GM21717 (cell line): ENCODE measurements around the gene SPOCK3.
"Not testable (repeated sequence)": the region's sequence is repeated elsewhere in the genome, so short reads cannot be mapped to it uniquely, and the experiment has no call there.

Source experiments
- ATAC-seq: cut with Tn5 transposase; IDR thresholded peaks from one replicate; pipeline ENCODE4 v1.9.1; 2021; ENCODE audit warnings: mild to moderate bottlenecking, moderate library complexity; ENCODE audit not compliant: unreplicated experiment

Gene SPOCK3

DNA sequence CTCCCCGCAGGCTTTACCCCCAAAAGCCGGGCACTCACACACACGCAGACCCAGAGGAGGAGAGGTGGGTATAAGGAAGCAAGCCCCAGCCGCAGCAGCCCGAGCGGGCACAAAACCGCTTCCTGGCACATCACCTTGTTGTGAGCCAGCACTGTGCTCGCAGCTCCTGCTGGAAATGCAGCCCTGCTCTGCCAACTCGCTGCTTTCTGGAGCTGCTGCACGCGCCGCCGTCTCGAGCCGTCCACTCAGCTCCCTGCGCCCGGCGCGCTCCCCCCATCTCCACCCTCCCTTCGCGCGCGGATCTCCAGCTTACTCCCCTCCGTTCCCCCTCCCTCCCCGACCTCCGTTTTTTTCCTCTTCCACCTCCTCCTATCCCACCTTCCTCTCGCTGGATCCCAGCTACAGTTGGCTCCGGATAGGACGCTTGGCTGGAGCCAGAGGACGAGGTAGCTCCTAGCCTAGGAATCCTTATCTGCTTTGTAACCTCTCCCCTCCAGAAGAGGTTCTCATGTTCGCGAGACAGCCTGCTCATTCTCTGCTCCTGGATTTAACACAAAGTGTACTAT lies at the start of gene SPOCK3:
Gene SPOCK3, minus strand, starts transcription at position 179 of the 566 bp plus-strand sequence.
- ATAC-seq: no peak

DNA sequence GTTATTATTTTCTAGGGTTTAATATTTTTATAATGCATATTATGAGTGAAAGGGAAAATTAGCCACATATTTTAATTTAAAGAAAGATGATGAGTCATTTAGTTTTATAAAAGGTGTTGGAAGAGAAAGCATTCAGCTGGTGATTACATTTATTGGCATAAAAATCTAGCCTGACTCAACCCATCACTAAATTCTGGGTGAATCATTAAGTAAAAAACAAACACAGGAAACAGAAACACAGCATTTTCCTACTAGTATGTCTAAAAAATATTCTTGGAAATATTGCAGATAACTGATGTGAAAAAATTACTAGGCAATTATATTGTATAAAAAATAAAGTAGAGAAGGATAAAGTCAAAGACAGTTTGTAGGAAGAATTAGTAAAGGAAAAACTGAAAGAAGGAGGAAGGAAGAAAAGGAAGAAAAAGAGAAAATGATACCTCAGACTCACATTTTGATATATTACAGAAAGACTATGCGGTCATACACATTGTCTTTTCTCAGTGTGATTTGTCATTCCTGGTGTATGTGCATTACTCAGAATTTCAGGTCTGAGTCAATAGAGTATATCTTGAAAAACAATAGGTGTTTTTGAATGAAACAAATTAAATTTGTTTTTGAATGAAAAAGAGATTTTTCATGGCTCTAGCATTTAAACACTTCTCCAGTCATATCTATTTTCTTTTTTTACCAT lies 48.0 kb upstream of the SPOCK3 start:
- no peak for ATAC-seq

DNA sequence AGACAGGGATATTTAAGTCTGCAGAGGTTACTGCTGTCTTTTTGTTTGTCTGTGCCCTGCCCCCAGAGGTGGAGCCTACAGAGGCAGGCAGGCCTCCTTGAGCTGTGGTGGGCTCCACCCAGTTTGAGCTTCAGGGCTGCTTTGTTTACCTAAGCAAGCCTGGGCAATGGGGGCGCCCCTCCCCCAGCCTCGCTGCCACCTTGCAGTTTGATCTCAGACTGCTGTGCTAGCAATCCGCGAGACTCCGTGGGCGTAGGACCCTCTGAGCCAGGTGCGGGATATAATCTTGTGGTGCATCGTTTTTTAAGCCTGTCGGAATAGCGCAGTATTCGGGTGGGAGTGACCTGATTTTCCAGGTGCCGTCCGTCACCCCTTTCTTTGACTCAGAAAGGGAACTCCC lies 47.3 kb upstream of the SPOCK3 start:
- ATAC-seq: not testable (repeated sequence)

DNA sequence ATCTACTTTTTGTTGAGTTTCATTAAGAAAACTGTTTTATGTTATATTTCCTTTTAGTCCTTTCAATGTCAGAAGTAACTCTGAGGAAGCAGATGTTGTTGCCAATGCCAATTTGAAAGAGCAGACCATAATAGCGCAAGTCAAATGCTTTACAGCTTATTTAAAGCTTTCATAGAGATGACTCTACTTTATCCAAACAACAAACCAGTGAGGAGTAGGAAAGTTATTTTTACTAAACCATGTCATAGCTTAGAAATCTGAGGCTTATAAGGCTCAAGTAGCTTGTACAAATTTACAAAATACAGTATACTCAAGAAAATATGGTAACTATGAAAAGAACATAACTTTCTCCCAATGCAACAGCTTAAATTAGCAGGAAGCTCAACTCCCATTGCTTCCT lies 40.1 kb upstream of the SPOCK3 start:
- no peak for ATAC-seq

DNA sequence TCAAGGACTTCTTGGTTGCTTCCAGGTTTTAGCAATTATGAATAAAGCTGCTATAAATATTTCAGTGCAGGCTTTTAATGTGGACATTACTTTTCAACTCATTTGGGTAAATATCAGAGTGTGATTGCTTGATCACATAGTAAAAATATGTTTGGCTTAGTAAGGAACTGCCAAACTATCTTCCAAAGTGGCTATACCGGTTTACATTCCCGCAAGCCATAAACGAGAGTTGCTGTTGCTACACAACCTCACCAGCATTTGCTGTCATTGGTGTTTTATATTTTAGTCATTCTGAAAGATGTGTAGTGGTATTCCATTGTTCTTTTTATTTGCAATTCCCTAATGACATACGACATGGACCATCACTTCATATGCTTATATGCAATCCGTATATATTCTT lies 30.9 kb upstream of the SPOCK3 start:
- no peak for ATAC-seq

DNA sequence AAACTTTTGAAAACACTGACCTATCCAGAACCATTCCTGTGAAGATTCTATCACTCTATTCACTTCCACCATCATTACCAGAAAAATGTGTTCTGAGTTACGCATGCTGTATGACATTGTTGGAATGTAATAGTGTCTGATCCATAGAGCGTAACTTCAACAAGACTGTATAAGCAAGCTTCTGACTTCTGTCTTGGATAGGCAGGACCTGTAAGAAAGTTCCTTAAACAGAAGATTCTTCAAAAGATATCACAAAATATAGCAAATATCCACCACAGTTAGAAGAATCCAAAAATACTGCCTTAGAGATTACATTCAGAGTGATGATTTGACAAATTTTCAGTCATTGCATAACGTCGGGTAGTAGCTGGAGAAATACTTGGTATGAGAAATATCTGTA lies 14.0 kb upstream of the SPOCK3 start:
- no peak for ATAC-seq

DNA sequence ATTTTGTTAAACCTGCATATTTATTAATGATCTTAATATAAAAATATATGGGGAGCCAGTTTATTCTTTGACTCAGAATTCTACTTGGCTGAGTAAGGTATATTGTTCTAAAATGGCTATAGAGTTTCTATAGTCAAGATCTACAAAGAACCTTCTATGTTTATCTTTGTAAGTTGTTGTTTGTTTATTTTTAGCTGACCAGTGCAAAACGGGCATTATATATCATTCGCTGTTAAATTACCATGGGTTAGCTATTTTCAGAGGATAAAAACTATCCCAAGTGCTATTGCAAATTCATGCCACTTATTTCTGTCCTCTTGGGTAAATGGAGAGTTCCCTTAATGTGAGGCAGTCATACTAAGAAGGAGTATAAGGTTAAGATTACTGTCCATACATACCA lies 5.3 kb upstream of the SPOCK3 start:
- ATAC-seq: no peak

DNA sequence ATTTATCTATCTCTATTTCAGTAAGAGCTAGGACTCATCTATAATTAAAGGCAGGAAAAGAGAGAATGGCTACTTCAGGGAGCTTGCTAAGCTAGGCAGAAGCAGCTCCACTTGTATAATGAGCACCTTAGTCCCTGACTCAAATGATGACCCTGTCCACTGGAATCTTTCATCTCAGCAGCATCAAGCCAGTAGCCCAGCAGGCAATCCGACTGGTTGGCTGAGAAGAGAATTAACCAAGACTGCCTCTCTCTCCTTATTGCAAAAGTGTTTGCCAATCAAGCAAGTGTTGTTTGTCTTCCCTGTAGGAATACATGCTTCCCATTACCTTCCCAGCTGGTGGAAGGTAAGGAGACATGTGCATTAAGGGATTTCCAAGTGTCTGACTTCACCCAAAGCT lies 3.9 kb upstream of the SPOCK3 start:
- ATAC-seq: no peak

DNA sequence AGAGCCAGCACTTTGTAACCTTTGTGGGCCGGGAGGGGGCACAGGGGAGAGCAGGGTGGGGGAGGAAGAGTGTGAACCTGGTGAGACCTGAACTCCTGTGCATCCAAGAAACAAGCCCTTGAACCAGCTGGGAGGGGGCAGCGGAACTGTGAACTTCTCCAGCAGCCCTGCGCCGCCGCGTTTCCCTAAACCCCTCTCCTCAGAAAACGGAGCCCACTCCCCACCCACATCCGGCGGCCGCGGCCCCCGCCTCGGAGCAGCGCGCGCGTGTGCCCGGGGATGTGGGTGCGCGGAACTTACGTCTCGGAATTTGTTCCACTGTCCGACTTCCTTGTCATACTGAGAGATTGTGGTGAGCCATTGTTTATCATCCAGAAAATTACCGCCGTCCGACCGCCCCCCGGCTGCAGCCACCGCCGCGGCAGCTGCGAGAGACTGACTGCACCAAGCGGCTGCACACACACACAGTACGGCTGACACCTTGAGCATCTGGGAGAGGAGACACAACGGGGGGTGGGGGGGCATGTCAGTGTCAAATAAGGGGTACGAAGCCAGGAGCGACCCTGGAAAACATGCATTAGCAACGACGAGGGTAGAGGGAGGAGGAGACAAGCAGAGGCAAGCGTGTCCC lies 494 bp downstream of the SPOCK3 start:
- ATAC-seq: no peak

DNA sequence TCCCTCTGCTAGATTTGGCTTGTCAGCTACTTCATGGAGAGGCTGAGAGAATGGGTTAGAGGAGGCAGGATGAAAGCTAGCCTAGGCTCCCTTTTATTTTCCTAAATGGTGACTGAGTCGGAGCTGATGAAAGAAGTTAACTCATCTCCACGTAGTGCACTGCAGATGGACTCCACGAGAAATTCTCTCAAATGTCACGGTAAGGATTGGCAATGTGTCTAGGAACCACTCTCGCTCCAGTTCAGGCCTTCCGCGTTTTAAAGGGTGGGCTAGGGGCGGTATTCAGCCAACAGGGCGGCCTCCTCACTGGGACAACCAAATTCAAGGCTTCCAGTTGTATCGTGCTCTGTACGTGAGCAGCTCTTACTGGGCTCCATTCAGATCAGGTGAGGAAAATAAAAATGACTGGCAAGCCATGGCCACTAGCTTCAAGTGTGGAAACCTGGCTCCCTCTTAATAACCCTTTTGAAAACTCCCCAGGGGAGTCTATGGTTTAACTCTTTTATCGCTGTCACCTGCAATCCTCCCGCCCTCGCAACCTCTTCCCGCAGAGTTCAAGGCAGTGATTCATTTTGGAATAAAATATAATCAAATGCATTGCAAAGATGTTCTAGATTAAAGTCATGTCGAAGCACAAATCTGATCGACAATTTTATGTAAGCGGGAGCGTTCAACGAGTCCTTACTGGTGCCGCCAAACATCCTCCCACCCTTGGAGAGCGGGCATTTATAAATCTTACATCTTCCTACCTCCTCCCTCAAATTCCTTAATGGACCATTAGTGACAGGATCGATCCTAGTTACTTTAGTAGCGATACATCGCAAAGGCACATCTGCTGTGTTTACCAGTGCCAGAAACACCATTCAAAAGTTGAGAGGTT lies 1.2 kb downstream of the SPOCK3 start:
- ATAC-seq: no peak

DNA sequence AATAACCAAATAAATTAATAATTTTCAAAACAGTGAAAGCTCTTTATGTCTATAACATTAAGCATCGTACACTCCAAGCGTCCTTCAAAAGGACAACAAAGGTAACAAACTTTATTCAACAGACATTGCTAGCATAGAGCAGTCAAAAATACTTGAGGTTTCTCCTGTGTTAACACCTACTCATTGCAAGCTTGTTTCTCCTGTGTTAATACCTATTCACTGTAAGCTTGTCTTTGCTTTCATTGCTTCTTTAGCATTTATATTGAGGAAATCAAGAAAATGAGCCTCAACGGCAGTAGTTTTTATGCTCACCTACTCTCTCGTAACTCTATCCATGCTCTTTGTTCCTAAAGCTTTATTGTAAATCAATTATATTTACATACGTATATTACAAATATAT lies 3.5 kb downstream of the SPOCK3 start:
- ATAC-seq: no peak

DNA sequence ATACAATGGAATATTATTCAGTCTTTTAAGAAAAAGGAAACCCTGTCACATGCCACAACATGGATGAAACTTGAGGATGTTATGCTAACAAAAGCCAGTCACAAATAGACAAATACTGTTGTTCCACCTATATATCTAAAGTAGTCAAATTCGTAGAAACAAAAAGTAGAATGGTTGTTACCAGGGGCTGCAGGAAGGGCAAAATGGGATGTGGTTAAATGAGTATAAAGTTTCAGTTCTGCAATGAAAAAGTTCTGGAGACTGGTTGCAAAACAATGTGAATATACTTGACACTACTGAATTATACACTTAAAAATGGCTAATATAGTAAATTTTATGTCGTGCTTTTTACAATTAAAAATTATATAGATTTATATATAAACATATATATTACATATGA lies 12.2 kb downstream of the SPOCK3 start:
- ATAC-seq: peak; percentile 93

DNA sequence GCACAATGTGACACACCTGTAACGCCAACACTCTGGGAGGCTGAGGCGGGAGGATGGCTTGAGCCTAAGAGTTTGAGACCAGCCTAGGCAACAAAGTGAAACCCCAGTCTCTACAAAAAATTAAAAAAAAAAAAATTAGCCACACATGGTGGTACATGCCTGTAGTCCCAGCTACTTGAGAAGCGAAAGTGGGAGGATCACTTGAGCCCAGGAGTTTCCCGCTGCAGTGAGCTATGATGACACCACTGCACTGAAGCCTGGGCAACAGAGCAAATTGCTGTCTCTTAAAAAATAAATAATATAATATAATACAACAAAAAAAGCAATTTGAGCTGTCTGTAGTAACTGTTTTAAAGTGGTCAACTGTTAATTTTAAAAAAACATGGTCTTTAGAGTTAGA lies 13.2 kb downstream of the SPOCK3 start:
- no peak for ATAC-seq

DNA sequence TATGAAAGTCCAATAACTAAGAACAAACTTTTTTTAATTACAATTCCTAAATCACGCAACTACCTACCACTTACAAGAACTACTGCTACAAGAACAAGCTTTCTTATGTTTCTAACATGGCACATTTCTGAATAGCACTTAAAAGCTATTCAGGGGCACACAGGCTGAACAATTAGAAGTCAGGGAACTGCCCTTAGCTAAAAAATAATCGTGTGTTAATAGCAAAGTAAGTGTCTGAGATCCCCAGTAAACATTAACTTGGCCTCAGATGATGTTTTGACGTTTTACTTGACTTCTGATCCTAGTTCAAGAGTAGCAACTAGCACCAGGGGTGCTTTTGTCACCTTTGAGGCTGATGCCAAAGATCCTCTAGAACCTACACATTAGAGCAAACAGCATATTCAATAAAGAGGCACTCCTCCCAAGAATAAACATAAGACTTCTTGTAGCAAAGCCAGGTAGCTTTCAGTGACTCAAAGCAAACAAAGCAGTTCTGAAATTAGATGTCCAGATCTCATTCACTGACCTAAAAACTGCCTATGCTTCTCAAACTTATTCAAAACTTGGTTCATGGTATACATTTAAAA lies 16.2 kb downstream of the SPOCK3 start:
- ATAC-seq: no peak

DNA sequence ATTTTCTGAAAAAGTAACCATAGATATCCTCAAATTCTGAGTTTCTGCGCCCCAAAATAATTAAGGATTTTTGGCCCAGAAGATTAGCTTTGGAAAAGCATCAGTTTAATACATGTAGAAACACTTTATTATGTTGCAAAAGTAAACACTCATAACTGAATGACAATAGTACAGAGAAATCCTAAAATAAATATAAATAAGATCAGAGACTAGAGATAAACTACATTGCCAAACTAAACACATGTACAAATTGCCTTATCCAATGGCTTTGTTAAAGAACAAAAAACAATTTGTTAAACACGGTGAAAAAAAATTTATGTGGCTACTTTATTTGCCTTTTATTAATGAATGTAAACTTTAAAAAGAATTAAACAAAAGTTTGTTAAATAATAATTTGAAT lies 17.5 kb downstream of the SPOCK3 start:
- no peak for ATAC-seq

DNA sequence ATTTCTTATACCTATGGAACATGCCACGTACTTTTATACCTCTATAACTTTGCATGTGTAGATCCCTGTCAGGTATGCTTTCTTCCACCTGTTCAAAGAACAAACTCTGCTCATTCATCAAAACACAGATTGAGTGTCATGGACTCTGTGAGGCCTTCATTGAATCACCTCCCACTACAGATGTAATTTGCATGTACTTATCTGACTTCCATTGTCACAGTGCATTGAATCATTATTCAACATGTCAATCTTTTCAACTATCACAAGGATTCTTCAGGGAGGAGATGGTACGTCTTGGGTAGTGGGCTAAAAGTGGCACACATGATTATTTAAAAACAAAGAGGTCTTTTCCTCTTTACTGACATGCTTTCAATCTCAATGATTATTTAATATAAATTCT lies 24.1 kb downstream of the SPOCK3 start:
- no peak for ATAC-seq

DNA sequence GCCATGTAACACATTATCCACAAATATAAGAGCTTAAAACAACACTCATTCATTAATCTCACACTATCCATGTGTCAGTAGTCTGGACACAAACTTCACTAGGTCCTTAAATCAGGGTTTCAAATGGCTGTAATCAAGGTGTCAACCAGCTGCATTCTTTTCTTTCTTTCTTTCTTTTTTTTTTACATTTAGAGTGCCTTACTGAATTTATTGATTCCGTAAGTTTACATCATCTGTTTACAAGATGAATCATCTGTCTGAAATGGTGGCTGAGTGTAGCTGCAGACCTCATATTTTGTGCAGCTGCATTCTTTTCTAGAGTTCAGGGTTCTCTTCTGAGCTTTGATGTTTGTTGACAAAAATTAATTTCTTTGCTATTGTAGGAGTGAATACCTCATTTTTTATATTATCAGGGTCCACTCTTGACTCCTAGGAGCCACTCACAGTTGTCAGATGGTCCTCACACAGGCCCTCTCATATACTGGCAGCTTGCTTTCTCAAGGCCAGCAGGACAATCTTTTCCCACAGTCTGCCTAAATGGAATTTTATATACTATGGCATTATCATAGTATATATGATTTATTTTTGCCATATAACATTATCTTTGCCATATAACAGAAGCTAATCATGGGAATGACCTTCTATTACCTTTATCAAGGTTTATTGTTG lies 37.8 kb downstream of the SPOCK3 start:
- ATAC-seq: no peak

DNA sequence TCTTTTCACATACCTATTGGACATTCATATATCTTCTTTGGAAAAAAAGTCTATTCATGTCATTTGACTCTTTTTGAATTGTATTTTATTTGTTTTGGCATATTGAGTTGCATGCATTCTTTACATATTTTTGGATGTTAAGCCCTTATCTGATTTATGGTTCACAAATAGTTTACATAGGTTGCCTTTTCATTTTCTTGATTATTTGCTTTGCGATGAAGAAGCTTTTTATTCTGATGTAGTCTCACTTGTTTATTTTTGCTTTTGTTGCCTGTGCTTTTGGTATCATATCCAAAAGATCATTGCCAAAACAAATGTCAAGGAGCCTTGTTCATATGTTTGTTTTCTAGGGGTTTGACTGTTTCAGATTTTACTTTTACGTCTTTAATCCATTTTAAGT lies 43.9 kb downstream of the SPOCK3 start:
- ATAC-seq: no peak

DNA sequence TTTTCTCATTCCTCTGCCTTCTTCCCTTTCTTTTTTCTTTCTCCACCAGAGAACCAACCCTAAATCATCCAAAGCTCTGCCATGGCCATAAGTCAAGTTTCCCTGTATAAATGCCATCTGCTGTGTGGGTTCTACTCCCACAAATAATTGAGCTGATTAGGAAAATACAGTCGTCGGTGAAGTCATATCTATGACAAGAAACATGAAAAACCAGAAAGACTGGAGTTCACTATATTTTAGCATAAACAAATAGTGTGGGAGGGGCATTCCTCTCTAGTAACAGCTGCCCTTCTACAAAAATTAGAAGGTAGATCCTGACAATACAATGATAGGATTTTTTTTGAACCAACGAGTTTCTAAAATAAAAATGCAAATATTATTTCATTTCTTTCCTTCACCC lies 48.8 kb downstream of the SPOCK3 start:
- ATAC-seq: no peak

DNA sequence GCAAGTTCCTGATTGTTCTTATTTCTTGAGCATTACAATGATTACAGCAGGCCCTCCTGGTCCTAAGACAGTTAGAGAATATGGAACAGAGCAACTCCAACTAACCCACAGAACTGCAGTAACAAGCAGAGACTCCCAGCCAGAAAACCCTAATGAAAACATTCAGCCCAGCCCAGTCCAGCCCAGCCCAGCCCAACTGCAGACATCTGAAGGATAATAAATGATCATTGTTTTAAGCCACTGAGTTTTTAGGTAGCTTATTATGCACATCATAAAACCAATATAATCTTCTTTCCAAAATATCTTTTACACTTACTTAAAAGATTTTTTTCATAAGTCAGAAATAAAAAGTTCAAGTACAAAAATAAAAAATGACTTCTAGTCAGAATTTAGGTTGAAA lies 51.3 kb downstream of the SPOCK3 start:
- ATAC-seq: no peak

DNA sequence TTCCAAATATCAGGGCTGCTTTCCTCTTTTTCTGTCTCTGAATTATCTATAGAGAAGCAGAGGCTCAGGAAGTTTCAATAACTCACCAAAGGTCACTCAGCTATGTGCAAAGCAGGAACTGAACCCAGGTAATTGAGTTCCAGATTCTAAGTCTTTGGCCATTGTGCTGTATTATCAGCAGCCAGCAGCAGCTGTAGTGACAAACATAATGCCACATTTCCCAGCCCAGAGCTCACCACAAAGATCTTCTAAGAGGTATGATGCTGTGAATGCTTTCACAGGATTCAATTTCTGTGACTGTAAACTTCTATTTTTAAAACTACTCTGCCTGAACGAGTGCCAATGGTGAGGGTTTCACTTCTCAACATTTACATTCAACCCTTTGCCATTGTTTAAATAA lies 56.4 kb downstream of the SPOCK3 start:
- ATAC-seq: peak; percentile 50
